Smooth muscle cell of the brain vasculature (primary cell): ENCODE results near the gene TSPAN12.
"Not testable (repeated sequence)": the region's sequence is repeated elsewhere in the genome, so short reads cannot be mapped to it uniquely, and the experiment has no call there.

Experiments used
- DNase-seq: peaks from one replicate; pipeline ENCODE4 v3.0.0-alpha.2; 2012; ENCODE audit warnings: low read depth, low spot score

Gene TSPAN12, protein sequence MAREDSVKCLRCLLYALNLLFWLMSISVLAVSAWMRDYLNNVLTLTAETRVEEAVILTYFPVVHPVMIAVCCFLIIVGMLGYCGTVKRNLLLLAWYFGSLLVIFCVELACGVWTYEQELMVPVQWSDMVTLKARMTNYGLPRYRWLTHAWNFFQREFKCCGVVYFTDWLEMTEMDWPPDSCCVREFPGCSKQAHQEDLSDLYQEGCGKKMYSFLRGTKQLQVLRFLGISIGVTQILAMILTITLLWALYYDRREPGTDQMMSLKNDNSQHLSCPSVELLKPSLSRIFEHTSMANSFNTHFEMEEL

DNA sequence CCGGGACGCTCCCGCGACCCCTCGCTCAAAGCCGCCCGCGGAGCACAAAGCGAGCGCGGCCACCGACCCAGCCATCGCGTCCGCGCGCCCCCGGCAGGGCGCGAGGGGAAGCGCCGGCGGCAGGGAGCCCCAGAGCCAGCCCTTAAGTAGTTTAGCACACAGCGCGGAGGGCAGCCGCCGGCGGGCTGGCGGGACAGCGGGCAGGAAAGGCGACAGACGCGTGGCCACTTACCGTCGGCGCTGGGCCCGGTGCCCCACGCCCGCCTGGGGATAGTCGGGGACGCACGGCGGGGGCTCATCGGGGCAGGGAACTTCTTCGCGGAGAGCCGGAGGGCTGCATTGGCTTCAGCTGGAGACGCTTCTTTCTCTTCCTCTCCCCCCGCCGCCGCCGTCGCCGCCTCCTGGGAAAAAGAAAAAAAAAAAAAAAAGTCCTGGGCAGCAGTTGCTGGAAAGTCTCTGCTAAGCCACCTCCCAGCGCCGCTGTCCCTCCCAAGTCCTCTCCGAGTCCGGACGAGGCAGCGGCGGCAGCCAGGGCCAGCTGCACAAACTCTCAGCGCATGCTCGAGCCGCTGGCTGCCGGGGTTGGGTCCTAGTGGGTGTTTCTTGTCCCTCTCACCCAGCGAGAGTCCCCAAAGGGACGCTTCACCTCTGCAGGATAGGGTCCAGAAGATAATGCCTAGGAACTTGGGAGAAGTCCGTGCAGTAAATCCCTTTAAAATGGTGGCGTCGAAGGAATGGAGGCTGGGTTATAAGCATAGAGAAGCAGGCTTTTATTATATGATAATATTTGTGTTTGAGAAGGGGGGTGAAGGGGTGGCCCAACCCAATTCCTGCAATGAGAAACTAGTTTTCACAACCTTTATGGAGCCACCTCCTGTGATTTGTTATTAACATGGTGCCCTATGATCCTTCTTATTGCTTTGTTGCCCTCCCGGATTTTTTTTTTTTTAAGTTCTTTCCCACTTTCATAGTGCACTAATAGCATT lies at the start of gene TSPAN12:
Gene TSPAN12, minus strand, starts transcription at position 557 of the 986 bp plus-strand sequence. CDS start 1,381 bp downstream, outside the sequence.
- peak; percentile 20 for DNase-seq

DNA sequence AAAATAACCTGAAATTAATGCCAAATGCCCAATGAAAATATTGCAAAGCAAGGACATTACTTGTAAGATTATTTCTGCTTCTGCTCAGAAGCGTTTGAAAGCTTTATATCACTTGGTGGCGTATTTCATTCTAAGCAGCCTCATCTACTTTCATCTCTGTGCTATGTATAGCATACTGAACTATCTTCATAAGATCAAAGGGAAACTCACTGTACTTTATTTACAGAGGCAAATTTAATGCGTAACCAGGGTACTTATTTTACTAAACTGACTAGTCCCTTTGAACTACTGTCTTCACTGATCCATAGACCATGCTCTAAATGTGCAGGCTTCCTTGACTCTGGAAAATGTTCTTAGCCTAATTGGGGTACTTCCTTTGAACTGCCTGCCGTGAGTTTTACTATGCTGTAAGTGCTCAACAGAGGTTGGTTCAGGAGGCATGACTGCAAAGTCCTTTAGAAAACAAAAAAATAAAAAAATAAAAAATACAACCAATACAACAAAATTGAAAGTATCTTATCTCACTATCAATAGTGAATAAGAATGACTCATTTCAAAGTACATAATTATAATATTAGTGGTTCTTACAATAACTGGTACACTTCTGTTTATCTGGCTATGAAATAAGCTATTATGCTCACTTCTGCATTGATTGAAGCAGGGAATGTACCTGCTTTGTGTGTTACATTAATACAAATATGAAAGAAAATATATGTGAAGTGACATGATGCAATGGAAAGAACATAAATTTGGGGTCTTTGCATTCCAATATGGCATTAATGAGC lies 41.0 kb upstream of the TSPAN12 start:
- no peak for DNase-seq

DNA sequence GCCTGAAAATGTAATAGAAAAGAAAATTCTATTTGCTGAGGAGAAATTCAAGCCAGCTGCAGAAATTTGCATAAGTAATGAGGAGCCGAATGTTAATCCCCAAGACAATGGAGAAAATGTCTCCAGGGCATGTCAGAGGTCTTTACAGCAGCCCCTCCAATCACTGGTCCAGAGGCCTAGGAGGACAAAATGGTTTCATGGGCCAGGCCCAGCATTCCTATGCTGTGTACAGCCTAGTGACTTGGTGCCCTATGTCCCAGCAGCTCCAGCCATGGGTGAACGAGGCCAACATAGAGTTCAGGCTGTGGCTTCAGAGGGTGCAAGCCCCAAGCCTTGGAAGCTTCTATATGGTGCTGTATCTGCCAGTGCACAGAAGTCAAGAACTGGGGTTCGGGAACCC lies 37.3 kb upstream of the TSPAN12 start:
- not testable (repeated sequence) for DNase-seq

DNA sequence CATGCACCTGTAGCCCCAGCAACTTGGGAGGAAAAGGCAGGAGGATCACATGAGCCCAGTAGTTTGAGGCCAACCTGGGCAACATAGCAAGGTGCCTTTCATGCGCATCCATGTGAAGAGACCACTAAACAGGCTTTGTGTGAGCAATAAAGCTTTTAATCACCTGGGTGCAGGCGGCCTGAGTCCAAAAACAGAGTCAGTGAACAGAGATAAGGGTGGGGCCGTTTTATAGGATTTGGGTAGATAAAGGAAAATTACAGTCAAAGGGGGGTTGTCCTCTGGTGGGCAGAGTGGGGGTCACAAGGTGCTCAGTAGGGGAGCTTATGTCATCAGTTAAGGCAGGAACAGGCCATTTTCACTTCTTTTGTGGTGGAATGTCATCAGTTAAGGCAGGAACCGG lies 27.7 kb upstream of the TSPAN12 start:
- not testable (repeated sequence) for DNase-seq

- DNase-seq, result no peak
Observed at GRCh38 chr7:120877701-120878100, 19.8 kb upstream of the TSPAN12 start.

GRCh38 chr7:120876922-120877321 lies 19.0 kb upstream of the TSPAN12 start:
- DNase-seq, result no peak

GRCh38 chr7:120874722-120875121 lies 16.8 kb upstream of the TSPAN12 start:
- DNase-seq, result no peak

DNA sequence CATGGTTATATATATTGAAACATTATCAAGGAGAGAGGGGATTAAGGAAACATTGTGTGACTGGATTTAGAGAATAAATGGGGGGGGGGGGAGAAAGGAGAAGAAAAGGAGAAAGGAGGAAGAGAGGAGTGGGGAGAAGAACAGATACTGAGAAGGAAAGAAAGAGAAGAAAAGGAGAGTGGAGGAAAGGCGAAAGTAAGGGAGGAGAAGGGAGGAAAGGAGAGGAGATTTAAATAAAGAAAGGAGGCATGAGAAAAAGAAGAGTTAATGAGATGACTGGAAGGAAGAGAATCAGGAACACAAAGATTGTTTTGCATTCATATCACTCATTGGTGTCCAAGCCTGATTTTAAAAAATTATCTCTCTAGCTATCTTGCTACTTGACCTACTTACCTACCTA lies 16.1 kb upstream of the TSPAN12 start:
- no peak for DNase-seq

DNA sequence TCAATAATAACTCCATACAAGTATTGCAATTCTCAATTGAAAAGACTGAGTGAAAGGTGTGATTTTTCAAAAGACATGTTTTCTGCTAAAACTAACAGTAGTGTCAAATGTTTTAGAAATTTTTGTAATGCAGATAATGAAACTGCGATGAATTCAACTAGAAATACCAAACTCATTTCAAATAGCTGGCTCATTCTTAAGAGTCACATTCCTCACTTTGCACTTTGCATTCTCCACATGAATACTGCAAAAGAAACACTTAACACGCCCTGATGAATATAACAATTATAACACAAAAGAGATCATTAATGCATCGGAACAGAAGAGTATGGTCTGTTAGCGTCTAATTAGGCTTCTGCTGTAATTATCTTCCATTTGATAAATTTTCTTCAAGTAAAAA lies 15.5 kb upstream of the TSPAN12 start:
- no peak for DNase-seq

DNA sequence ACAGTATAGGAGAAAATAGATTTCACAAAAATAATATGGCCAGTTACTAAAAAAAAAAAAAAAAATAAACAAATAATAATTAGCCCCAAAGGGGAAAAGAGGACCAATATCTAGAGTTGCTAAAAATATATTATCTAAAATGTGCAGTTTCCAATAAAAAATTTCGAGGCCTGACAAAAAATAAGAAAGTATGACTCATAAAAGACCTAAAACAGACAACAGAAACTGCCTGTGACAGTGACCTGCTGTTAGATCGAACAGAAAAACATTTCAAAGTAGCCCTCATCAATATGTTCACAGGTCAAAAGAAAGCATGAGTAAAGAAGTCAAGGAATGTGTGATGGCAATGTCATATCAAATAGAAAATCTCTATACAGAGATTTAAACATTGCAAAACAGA lies 11.8 kb upstream of the TSPAN12 start:
- no peak for DNase-seq

DNA sequence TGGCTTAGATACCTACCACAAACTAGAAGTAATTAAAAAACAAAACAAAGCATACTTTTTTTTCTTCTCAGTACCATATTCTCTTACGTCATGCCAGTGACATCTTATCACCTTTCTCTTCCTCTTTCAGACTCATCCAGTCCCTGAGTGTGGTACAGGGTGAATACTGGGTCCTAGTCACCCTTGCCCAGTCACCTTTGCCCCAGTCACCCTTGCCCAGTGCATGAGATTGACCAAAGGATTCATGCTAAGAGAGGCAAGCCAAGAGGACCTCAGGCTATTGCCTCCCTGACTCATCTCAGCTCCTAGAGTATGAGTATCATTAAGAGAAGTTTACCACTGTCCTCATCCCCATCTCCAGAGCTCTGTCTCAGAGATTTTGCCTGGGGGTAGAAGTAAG lies 10.0 kb upstream of the TSPAN12 start:
- DNase-seq, result no peak

DNA sequence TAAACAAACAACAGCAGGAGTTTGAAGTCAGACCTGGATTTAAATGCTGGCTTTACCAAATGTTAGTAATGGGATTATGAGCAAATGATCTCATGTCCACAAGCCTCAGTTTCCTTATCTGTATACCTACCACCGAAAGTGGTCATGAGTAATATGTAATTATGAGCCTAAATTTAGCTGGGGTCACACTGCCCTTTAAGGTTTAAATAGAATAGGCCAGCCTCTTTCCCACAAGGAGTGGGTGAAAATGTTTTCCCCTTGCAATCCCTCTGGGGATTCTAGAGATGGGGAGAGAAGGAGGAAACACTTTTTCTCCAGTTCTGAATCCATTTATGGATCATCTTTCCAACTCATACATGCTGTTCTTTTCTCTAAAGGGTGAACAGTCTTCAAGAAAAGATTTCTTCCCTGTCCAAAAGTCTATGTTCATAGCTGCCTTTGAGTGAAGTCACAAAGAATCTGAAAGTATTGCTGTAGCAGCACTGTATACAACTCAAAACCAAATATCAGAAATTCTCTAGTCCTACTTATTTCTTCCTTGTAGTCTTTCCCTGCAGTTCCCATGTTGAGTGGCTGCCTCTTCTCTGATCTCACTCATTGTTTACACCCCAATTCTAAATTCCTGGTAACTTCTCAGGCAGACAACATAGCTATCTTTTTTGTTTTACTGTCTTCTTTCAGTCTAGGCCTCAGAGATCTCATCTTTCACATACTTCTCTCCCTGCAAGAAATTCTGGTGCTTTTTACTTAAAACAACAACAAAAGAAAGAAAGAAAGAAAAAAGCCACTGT lies 7.4 kb upstream of the TSPAN12 start:
- no peak for DNase-seq

DNA sequence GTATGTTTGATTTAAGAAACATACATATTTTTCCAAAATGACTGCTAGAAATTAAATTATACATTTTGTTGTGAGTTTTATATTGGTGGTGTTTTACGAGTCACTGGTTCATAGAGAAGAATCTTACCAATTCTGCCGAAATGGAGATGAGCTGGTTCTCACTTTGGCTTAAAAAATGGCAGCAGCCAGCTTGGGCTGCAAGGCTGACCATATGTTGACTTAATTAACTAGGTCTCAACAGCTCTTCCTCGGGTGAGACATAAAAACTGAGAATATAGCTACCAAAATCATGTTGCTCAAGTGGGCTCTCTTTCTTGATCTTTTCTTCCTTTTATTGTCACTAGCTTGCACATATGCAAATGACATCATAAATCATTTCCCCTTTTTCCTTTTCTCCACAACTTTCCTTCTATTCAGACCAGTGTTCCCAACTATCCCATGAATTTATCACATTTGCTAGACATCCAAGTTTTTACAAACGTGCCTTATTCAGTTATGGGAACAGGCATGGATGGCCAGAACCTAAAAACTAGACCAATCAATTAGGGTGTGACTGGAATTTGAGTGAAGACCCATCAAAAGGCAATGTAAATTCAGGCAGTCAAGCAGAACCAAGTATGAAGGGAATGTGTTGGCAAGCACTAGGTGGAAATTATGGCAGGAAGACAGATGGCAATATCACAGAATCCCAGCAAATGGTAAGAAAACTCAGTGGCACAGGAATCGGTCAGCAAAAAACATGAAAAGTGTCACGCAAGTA lies 6.4 kb upstream of the TSPAN12 start:
- DNase-seq, result no peak

DNA sequence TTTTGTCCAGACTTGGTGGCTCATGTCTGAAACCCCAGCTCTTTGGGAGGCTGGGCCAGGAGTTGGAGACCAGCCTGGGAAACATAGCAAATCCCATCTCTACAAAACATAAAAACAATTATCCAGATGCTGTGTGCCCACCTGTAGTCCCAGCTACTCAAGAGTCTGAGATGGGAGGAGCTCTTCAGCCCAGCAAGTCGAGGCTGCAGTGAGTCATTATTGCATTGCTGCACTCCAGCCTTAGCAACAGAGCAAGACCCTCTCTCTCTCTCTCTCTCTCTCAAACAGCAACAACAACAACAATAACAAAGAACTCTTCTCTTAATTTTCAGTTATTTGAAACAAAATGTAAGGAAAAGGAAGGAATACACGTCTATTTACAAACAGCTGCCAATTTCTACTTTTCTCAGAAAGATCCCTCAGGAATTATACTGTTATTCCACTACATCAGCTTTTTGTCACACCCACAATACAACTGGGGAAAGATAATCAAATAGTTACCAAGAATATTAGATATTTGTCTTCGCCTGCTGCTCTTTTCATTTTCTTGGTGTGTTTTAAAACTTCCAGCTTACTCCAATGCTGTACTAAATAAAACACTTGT lies 5.1 kb upstream of the TSPAN12 start:
- no peak for DNase-seq

- DNase-seq, result no peak
Observed at GRCh38 chr7:120860156-120860555, 2.2 kb upstream of the TSPAN12 start.

DNA sequence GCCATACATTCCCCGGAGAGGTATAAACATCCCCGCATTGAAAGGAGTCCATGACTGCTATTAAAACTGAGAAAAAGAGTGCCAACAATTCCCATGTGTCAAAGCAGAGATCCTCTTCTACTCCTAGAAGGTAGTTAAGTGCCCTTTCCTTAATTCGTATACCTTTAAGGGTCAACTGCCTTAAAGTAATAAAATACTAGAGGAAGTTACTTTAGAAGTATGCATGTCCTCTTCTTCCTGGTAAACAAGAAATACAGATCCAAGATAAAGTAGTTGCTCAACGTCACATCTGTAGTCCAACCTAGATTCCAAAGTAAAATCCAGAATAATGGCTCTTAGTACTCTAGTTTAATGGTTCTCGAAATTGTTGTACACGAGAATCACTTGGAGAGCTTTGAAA lies 1.5 kb upstream of the TSPAN12 start:
- DNase-seq, result no peak

- DNase-seq, result no peak
Observed at GRCh38 chr7:120856621-120857352, 1.2 kb downstream of the TSPAN12 start.

DNA sequence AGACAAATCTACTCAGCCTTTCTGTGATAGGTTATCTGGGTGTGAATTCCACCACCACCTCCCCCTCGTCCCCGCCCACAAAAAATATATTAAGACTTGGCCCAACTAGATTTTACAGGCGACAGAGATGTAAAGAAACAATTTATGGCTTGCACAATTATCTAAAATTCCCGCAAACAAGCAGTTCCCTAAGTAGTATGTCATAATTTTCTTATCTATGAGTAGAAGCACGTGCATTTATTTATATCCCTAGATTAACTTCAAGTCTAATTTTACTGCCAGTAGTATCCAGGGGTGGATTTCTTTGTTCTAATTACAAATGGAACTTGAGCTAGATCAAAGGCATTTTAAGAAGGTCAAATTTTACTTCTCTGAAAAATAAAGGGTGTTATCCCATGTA lies 1.7 kb downstream of the TSPAN12 start:
- DNase-seq, result no peak

GRCh38 chr7:120852700-120853099 lies 5.2 kb downstream of the TSPAN12 start:
- no peak for DNase-seq
